BE2C (cell line): Measurements from ENCODE around the gene SRMS.

Source experiments
- DNase-seq: peaks from one replicate; pipeline ENCODE4 v3.0.0-alpha.2; 2020
- H3K27me3 ChIP-seq: fragments of 250-450 bp; sonication (Bioruptor Pico); 2 replicates; pipeline ENCODE4 v1.5.1; 2020; ENCODE audit warnings: mild to moderate bottlenecking
- H3K36me3 ChIP-seq: fragments of 250-450 bp; sonication (Bioruptor Pico); 2 replicates; pipeline ENCODE4 v1.5.1; 2020; ENCODE audit warnings: mild to moderate bottlenecking
- H3K4me1 ChIP-seq: fragments of 250-450 bp; sonication (Bioruptor Pico); 2 replicates; pipeline ENCODE4 v1.5.1; 2020
- H3K4me3 ChIP-seq: 2 replicates; pipeline ENCODE4 v1.5.1; 2011; ENCODE audit warnings: low read depth, low read length
- H3K9me3 ChIP-seq: fragments of 250-450 bp; sonication (Bioruptor Pico); 2 replicates; pipeline ENCODE4 v1.5.1; 2020
- TF ChIP-seq, protein P1 (sequence below): IDR thresholded peaks from 2 replicates; pipeline ENCODE4 v1.5.1; 2012; ENCODE audit warnings: mild to moderate bottlenecking, low read depth, low read length

The SRMS gene

DNA sequence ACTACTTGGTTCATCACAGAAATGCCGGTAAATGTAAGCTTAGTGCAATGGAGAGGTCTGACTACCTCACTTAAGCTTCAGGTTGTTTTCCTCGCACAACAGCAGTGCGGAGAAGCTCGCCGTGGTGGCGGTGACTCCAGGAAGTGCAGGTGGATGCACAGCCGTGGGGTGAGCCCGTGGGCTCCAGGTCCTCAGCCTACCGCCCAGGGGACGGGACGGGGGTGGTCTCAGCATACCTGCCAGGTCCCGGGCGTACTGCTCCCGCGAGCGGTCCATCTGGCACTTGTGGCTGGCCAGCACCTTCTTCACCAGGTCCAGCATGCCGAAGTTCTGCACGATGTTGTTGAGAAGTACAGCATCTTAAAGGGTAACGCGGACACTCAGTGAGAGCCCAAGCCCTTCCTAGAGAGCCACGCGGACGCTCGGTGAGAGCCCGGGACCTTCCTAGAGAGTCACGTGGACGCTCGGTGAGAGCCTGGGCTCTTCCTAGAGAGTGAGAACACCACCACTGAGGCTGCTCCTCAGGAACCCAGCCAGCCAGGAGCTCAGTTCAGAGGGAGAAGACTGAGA, 44.3 kb upstream of the SRMS start:
- Histone ChIP-seq H3K9me3 (no peaks in the 10 kb centered on the region), H3K4me1 (no peaks in the 10 kb centered on the region; the same call in 1 of the 2 replicates), H3K4me3 (no peak overlapping the region), H3K36me3 (peaks cover 48% of the 10 kb centered on the region), H3K27me3 (no peaks in the 10 kb centered on the region)
- TF ChIP-seq, protein P1, sequence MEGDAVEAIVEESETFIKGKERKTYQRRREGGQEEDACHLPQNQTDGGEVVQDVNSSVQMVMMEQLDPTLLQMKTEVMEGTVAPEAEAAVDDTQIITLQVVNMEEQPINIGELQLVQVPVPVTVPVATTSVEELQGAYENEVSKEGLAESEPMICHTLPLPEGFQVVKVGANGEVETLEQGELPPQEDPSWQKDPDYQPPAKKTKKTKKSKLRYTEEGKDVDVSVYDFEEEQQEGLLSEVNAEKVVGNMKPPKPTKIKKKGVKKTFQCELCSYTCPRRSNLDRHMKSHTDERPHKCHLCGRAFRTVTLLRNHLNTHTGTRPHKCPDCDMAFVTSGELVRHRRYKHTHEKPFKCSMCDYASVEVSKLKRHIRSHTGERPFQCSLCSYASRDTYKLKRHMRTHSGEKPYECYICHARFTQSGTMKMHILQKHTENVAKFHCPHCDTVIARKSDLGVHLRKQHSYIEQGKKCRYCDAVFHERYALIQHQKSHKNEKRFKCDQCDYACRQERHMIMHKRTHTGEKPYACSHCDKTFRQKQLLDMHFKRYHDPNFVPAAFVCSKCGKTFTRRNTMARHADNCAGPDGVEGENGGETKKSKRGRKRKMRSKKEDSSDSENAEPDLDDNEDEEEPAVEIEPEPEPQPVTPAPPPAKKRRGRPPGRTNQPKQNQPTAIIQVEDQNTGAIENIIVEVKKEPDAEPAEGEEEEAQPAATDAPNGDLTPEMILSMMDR: no peak
- DNase-seq: no peak

GRCh38 chr20:63591147-63591533, 43.6 kb upstream of the SRMS start:
- H3K4me3 ChIP-seq: no peak overlapping the region
- H3K4me1 ChIP-seq: no peaks in the 10 kb centered on the region; the same call in 1 of the 2 replicates
- TF ChIP-seq, protein P1: no peak
- H3K9me3 ChIP-seq: no peaks in the 10 kb centered on the region
- H3K36me3 ChIP-seq: peaks cover 43% of the 10 kb centered on the region
- H3K27me3 ChIP-seq: no peaks in the 10 kb centered on the region
- DNase-seq: no peak

- no peaks in the 10 kb centered on the region for H3K9me3 ChIP-seq
- TF ChIP-seq, protein P1: no peak
- H3K4me1 ChIP-seq: no peaks in the 10 kb centered on the region; the same call in 1 of the 2 replicates
- peaks cover 37% of the 10 kb centered on the region for H3K36me3 ChIP-seq
- H3K27me3 ChIP-seq: no peaks in the 10 kb centered on the region
- H3K4me3 ChIP-seq: no peak overlapping the region
- DNase-seq: no peak
These were observed 42.9 kb upstream of the SRMS start for GRCh38 chr20:63590218-63591146.

DNA sequence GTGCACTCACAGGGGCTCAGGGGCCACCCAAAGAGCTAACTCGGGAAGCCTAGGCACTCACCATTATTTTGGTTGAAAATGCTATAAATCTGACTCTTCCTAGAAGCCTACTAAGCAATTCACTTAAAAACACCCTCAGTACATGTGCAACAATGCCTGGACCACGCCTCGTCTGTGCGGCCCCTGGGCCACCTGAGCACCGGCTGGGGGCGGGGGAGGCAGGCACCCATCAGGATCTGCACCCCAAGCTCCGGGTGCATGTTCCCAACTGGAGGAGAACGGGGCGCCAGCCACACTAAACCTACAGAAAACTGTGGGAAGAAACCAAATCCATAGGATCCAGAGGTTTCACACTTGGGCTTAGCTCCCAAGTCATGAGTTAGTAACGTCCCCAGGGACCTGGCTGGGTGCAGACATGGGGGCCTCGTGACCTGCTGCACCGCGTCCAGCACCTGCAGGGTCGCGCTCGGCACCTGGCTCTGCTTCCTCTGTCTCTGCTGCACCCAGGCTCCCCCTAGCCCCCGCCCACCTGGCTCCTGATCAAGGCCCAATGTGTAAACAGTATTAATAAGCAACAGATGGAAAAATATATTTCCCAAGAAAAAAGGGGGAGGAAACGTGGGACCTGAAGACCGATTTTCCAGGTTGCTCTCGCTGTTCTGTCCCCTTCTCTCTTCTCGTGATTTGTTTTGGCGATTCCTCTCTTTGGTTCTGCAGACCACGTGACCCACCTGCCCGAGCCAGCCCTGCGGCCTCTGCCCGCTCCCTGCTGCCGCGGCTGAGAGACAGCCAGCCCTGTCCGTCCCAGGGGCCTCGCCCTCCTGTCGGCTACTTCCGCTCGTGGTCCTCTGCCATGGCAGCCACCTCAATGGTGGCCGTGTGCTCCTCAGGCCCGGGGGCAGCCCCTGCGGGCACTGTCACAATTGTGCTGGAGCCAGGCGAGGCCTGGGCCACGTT, 42.0 kb upstream of the SRMS start:
- H3K4me1 ChIP-seq: no peaks in the 10 kb centered on the region; the same call in 1 of the 2 replicates
- no peaks in the 10 kb centered on the region for H3K27me3 ChIP-seq
- no peak overlapping the region for H3K4me3 ChIP-seq
- no peak for DNase-seq
- H3K36me3 ChIP-seq: peaks cover 34% of the 10 kb centered on the region
- TF ChIP-seq, protein P1: no peak
- no peaks in the 10 kb centered on the region for H3K9me3 ChIP-seq

GRCh38 chr20:63588641-63589041, 41.1 kb upstream of the SRMS start:
- H3K9me3 ChIP-seq: no peaks in the 10 kb centered on the region
- no peak overlapping the region for H3K4me3 ChIP-seq
- no peaks in the 10 kb centered on the region for H3K27me3 ChIP-seq
- H3K36me3 ChIP-seq: peaks cover 29% of the 10 kb centered on the region
- no peak for DNase-seq
- H3K4me1 ChIP-seq: no peaks in the 10 kb centered on the region; the same call in 1 of the 2 replicates
- TF ChIP-seq, protein P1: no peak
